ENCODE results near the gene USP36. TPM values are rescaled to one million over a fixed set of nuclear protein-coding genes. Genes with fewer than 3 reads are reported as not detected.

Gene USP36
- total RNA-seq, 1 donor from 2014 or later: 71.2 TPM

GRCh38 chr17:78853926-78854394, 13.3 kb upstream of the USP36 start:
- peaks cover 0 to 28% of the 10 kb centered on the region in 2 donors for H3K36me3 ChIP-seq
- H3K27me3 ChIP-seq: no peaks in the 10 kb centered on the region
- H3K9me3 ChIP-seq: no peaks in the 10 kb centered on the region
- TF ChIP-seq POLR2AphosphoS5 (IDR thresholded peaks at IDR 0.05; ENCODE audit: insufficient read depth in 1 of 2, low read depth in 1 of 2): peak in 1 of 2 donors; percentile 14
- TF ChIP-seq POLR2A (IDR thresholded peaks at IDR 0.05): no peak
- no peaks in the 10 kb centered on the region for H3K4me1 ChIP-seq
- DNase-seq (ENCODE audit: extremely low spot score in 2 of 2): no peak
- intact Hi-C loops (cut with DNase I): no loop called here
- H3K27ac ChIP-seq: no peak overlapping the region
- no peak overlapping the region for H3K4me3 ChIP-seq

GRCh38 chr17:78852709-78853121, 12.1 kb upstream of the USP36 start:
- H3K36me3 ChIP-seq: peaks cover 0 to 28% of the 10 kb centered on the region in 2 donors
- DNase-seq (ENCODE audit: extremely low spot score in 2 of 2): no peak
- H3K9me3 ChIP-seq: no peaks in the 10 kb centered on the region
- H3K4me3 ChIP-seq: no peak overlapping the region
- no peaks in the 10 kb centered on the region for H3K4me1 ChIP-seq
- TF ChIP-seq POLR2A (IDR thresholded peaks at IDR 0.05): no peak
- TF ChIP-seq POLR2AphosphoS5 (IDR thresholded peaks at IDR 0.05; ENCODE audit: insufficient read depth in 1 of 2, low read depth in 1 of 2): no peak
- TF ChIP-seq CTCF (IDR thresholded peaks at IDR 0.05): no peak
- H3K27me3 ChIP-seq: no peaks in the 10 kb centered on the region
- no peak overlapping the region for H3K27ac ChIP-seq
- intact Hi-C loops (cut with DNase I): no loop called here

- no peak overlapping the region for H3K27ac ChIP-seq
- H3K4me3 ChIP-seq: no peak overlapping the region
- TF ChIP-seq POLR2AphosphoS5 (IDR thresholded peaks at IDR 0.05; ENCODE audit: insufficient read depth in 1 of 2, low read depth in 1 of 2) (no peak), CTCF (IDR thresholded peaks at IDR 0.05) (no peak), POLR2A (IDR thresholded peaks at IDR 0.05) (no peak)
- DNase-seq (ENCODE audit: extremely low spot score in 2 of 2): no peak
- intact Hi-C loops (cut with DNase I): no loop called here
- H3K36me3 ChIP-seq: peaks cover 0 to 5% of the 10 kb centered on the region in 2 donors
- no peaks in the 10 kb centered on the region for H3K9me3 ChIP-seq
- no peaks in the 10 kb centered on the region for H3K4me1 ChIP-seq
- no peaks in the 10 kb centered on the region for H3K27me3 ChIP-seq
These were observed 8.4 kb upstream of the USP36 start for GRCh38 chr17:78849026-78849425.

- no peak for TF ChIP-seq CTCF (IDR thresholded peaks at IDR 0.05)
- no peak for TF ChIP-seq POLR2AphosphoS5 (IDR thresholded peaks at IDR 0.05; ENCODE audit: insufficient read depth in 1 of 2, low read depth in 1 of 2)
- TF ChIP-seq POLR2A (IDR thresholded peaks at IDR 0.05): no peak
- intact Hi-C loops (cut with DNase I): no loop called here
- Histone ChIP-seq H3K27me3 (no peaks in the 10 kb centered on the region), H3K36me3 (no peaks in the 10 kb centered on the region), H3K9me3 (no peaks in the 10 kb centered on the region), H3K27ac (no peak overlapping the region), H3K4me1 (no peaks in the 10 kb centered on the region), H3K4me3 (no peak overlapping the region)
- DNase-seq (ENCODE audit: extremely low spot score in 2 of 2): no peak
These were observed 6.4 kb upstream of the USP36 start for GRCh38 chr17:78847052-78847451.

- Histone ChIP-seq H3K36me3 (no peaks in the 10 kb centered on the region), H3K4me3 (no peak overlapping the region), H3K27ac (no peak overlapping the region), H3K9me3 (no peaks in the 10 kb centered on the region), H3K27me3 (no peaks in the 10 kb centered on the region), H3K4me1 (peaks cover 11% of the 10 kb centered on the region)
- intact Hi-C loops (cut with DNase I): no loop called here
- no peak for TF ChIP-seq CTCF (IDR thresholded peaks at IDR 0.05)
- TF ChIP-seq POLR2A (IDR thresholded peaks at IDR 0.05): no peak
- TF ChIP-seq POLR2AphosphoS5 (IDR thresholded peaks at IDR 0.05; ENCODE audit: insufficient read depth in 1 of 2, low read depth in 1 of 2): no peak
- no peak for DNase-seq (ENCODE audit: extremely low spot score in 2 of 2)
These were observed 3.8 kb upstream of the USP36 start for GRCh38 chr17:78844301-78845005.

Data from vagina (tissue), 2 donors.